Stimulated activated CD8-positive, alpha-beta memory T cell treated with anti-CD3 and anti-CD28 coated beads, Interleukin-7, amount 100 ng/mL, for 4 hours (primary cell): ENCODE data around the gene ZMYND15.
A peak's percentile ranks its signal among the peaks of the same experiment; 100 is the strongest.

Experiments
- DNase-seq, 2 donors: peaks; one replicate each; pipeline ENCODE4 v3.0.0-alpha.2; 2020; ENCODE audit warnings: low read depth in 2 of 2

Gene ZMYND15

DNA sequence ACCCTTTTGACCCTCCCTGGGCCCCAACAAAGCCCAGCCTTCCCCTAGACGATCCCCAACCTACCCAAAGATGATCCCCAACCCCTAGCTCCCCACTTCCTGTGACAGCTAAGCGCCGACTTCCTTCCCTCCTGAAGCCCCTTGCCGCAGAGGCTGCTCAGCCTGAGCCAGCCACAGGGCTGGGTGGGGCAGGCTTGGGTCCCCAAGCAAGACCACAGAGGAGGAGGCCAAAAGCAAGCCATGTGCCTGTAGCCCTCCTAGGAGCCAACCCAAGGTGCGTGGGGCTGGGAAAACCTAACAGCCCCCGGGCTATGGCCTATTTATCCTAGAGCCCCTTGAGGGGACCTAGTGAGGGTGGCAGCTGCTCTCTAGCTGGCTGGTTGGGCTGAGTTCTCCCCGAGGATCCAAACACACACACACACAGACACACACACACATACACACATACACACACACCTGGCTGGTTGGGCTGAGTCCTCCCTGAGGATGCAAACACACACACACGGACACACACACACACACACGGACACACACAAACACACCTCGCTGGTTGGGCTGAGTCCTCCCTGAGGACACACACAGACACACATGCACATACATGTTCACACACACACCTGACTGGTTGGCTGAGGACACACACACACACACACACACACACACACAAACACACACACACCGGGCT, 24.4 kb upstream of the ZMYND15 start:
- peak; percentile 33 to 45 for DNase-seq

GRCh38 chr17:4716081-4716480, 23.6 kb upstream of the ZMYND15 start:
- no peak for DNase-seq

GRCh38 chr17:4717791-4718190, 21.8 kb upstream of the ZMYND15 start:
- DNase-seq = no peak

- DNase-seq = no peak
Measured at GRCh38 chr17:4718276-4718675, 21.4 kb upstream of the ZMYND15 start.

DNA sequence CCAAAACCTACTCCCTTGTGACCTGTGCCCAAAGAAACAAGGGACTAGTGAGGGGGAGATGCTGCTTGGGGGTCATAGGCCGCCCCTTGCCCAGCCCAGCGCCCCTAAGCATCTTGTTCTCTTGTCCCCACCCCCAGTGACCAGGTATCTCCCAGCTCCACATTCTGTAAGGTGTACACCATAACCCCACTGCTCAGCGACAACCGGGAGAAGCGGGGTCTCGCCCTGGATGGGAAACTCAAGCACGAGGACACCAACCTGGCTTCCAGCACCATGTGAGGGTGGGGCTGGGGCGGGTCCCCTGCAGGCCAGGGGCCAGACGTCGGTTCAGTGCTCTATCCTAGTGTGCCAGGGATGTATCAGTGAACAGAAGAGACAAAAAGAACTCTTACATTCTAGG, 20.5 kb upstream of the ZMYND15 start:
- no peak for DNase-seq

GRCh38 chr17:4719684-4720221, 19.9 kb upstream of the ZMYND15 start:
- no peak for DNase-seq

GRCh38 chr17:4720787-4721186, 18.8 kb upstream of the ZMYND15 start:
- no peak for DNase-seq

GRCh38 chr17:4721203-4722135, 18.2 kb upstream of the ZMYND15 start:
- DNase-seq = no peak

- no peak for DNase-seq
Measured at GRCh38 chr17:4722678-4723240, 16.9 kb upstream of the ZMYND15 start.

DNA sequence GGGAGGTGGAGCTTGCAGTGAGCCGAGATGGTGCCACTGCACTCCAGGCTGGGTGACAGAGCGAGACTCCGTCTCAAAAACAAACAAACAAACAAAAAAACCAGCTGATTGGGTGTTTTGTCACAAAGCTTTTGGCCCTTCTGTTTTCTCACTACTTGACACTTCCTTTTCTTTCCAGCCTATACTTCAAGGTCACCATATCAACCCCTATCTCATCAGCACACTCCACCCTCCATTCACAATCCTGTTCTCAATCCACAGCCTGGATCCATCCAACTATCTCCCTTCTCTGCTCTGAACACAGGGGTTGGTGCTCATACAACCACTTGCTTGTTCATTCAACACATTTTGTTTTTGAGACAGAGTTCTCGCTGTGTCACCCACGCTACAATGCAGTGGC, 15.0 kb upstream of the ZMYND15 start:
- no peak for DNase-seq

GRCh38 chr17:4725646-4726310, 13.9 kb upstream of the ZMYND15 start:
- DNase-seq = no peak

DNA sequence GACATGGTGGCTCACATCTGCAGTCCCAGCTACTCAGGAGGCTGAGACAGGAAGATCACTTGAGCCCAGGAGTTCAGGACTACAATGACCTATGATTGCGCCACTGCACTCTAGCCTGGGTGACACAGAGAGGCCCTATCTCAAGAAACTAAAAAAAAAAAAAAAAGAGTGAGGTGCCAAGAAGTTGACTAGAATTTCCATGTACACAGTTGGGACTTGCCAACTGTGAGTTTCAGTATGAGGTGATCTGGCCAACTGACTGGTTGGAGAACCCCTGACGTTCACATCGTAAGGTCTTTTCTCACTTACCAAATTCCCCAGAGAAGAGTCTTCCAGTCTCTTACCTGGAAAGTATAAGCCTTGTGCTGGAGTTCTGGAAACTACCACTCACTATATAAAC, 11.5 kb upstream of the ZMYND15 start:
- no peak for DNase-seq

DNA sequence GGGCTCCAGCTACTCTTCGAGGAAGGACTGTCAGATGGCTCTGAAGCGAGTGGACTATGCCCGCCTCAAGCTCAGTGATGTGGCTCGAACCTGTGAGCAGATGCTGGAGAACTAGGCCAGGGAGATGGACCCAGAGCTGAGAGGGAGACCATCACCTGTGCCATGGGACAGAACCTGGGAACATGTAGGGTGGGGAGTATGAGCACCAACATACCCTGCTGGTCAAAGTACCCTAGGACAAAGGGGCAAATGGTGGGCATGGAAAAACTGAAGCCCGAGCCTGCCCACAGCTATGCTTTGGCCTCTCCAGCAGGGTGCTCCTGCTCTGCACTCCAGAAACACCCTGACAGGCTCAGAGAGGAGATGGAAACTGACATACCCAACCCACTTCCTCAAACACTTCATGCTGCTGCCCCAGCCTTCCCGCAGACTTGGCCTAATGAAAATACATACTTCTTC, 6.5 kb upstream of the ZMYND15 start:
- no peak for DNase-seq

GRCh38 chr17:4734857-4735475, 4.7 kb upstream of the ZMYND15 start:
- DNase-seq = no peak

DNA sequence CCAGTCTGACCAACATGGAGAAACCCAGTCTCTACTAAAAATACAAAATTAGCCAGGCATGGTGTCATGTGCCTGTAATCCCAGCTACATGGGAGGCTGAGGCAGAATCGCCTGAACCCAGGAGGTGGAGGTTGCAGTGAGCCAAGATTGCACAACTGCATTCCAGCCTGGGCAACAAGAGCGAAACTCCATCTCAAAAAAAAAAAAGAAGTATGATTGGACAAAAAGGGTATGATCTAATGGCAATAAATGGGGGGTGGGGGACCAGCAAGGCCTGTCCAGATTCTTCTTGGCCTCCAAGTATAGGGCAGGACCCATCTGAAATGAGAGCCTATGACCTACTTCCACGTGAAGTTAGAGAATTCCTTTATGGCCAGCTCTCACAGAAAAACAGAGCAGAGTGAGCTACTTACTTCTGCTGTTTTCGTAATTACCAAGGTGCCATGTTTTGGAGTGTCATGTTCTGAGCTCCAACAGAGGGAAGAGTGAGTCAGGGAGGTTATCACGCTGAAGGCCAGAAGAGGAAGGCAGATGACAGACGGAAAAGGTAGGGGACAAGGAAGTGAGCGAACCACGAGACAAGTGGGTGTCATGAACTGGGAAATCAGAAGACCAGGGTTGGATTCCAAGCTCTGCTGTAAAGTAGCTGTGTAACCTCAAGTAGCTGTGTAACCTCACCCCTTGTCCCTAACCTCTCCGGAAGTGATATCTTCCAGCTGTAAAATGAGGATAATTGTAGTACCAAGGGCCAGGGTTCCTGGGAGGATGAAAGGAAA, 3.6 kb upstream of the ZMYND15 start:
- no peak for DNase-seq

GRCh38 chr17:4738136-4739121, 1.2 kb upstream of the ZMYND15 start:
- DNase-seq = no peak

DNA sequence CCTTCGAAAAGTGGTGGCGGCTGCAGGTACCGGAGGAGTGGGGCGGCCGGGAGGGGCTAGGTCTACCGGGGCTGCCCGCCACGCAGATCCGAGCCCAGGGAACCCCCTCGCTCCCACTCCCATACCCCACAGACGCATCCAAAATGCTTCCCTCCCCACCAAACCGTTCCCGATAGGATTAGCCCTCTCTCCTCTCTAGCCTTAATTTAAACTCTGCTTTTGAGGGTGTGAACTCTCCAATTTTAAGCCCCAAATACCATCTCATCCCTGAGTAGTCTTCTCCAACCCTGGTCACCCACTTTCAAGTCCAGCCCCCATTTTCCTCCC, 355 bp downstream of the ZMYND15 start:
- no peak for DNase-seq

- no peak for DNase-seq
Measured at GRCh38 chr17:4740584-4740983, 951 bp downstream of the ZMYND15 start.

DNA sequence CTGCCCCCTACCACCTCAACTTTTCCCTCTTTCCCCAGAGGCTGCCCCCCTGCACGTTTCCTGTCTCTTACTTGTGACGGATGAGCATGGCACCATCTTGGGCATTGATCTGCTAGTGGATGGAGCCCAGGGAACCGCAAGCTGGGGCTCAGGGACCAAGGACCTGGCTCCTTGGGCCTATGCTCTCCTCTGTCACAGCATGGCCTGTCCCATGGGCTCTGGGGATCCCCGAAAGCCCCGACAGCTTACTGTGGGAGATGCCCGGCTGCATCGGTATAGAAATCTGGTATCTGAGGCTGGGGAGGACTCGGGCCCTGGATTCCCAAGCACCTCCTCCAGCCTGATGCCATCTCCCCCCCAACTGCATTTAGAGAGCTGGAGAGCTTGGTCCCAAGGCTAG, 1.9 kb downstream of the ZMYND15 start:
- no peak for DNase-seq

- DNase-seq = no peak
Measured at GRCh38 chr17:4742133-4742532, 2.5 kb downstream of the ZMYND15 start.
